ENCODE measurements around the gene SYT15.
A peak's percentile ranks its signal among the peaks of the same experiment; 100 is the strongest.
"Not testable (repeated sequence)": the region's sequence is repeated elsewhere in the genome, so short reads cannot be mapped to it uniquely, and the experiment has no call there.

Gene SYT15

GRCh38 chr10:46552526-46553237 is 26.2 kb upstream of the SYT15 start:
- DNase-seq, result no peak
- in situ Hi-C loops (cut with HindIII; ENCODE audit: low pct_ligation_motif_present, low pct_unique_long_range_greater_than_20kb, low sequenced_read_pairs), result no loop called here

DNA sequence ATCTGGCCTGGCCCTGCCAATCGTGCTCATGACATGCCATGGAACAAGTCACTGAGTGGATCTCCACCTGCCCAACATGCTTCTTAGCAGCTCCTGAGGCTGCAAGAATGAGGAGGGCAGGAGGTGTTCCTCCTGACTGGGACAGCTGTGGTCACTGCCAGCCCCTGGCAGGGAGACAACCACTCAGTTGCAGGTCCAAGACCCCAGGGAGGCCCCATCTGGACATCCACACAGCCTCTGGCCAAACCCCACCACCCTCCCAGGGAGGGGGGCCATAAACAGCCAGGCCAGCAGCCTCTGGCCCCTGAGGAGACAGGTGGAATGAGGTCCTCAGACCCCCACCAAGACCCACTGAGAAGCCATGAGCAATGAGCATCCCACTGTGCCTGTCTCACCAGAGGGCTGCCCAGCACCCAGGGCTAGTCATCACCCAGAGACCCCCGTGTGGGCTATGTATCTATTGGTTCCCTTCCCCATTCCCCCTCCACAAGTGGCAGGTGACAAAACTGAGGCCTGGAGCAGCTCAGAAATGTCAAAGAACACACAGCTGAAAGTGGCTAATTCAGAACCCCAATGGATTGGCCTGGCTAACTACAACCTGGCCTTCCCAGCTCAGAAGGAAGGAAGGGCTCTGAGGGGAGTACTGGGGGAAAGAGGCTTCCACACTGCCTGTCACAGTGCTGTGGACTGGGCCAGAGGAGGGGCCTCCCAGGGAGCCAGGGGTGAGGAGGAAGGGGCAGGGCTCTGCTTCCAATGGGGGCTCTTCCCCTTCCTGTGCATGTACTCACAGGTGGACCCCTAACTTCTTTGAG is 25.5 kb upstream of the SYT15 start:
- DNase-seq, result no peak
- in situ Hi-C loops (cut with HindIII; ENCODE audit: low pct_ligation_motif_present, low pct_unique_long_range_greater_than_20kb, low sequenced_read_pairs), result no loop called here

- DNase-seq, result no peak
- in situ Hi-C loops (cut with HindIII; ENCODE audit: low pct_ligation_motif_present, low pct_unique_long_range_greater_than_20kb, low sequenced_read_pairs), result no loop called here
Observed at GRCh38 chr10:46554166-46554781, 24.7 kb upstream of the SYT15 start.

GRCh38 chr10:46555366-46555712 is 23.6 kb upstream of the SYT15 start:
- in situ Hi-C loops (cut with HindIII; ENCODE audit: low pct_ligation_motif_present, low pct_unique_long_range_greater_than_20kb, low sequenced_read_pairs), result no loop called here

GRCh38 chr10:46555713-46556514 is 23.0 kb upstream of the SYT15 start:
- in situ Hi-C loops (cut with HindIII; ENCODE audit: low pct_ligation_motif_present, low pct_unique_long_range_greater_than_20kb, low sequenced_read_pairs), result no loop called here
- DNase-seq, result no peak

More at GRCh38 chr10:46555366-46555712, 23.6 kb upstream of the SYT15 start:
- no peak for DNase-seq

DNA sequence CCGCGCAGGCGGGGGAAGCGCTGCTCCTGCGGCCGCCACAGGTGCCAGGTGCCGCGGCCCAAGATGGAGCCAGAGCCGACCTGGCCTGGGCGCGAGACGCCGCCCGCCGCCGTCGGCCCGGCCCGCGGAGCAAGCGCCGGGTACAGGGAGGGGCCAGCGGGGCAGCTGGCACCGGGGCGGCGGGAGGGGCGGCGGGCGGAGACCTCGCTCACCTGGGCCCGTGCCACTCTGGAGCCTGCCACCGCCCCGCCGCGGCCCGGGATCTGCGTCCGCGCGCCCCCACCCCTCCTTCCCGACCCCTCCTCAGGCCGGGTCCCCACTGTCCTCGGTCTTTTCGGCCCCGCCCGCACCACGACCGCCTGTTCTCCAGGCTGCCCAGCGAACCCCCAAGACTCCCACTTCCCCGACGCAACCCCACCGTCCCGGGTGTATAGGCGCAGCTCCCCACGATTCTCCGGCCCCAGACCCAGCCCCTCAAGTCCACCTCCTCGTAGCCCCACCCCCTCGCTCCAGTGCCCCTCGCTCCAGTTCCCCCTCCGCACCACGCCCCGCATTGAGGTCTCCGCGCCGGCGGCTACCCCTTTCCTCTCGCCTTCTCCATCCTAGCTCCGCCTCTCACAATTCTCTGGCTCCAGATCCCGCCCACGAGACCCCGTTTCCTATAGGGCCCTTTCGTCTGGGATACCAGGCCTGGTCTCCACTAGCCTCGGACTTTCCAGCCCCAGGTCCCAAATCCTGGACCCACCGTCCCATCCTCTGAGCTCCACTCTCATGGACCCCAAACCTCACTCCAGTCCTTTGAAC is 22.2 kb upstream of the SYT15 start, which contains the start of gene GPRIN2:
Gene GPRIN2, minus strand, starts transcription at position 144 of the 804 bp plus-strand sequence. CDS start 5,922 bp downstream, outside the sequence.
- no peak for DNase-seq
- in situ Hi-C loops (cut with HindIII; ENCODE audit: low pct_ligation_motif_present, low pct_unique_long_range_greater_than_20kb, low sequenced_read_pairs), result no loop called here

DNA sequence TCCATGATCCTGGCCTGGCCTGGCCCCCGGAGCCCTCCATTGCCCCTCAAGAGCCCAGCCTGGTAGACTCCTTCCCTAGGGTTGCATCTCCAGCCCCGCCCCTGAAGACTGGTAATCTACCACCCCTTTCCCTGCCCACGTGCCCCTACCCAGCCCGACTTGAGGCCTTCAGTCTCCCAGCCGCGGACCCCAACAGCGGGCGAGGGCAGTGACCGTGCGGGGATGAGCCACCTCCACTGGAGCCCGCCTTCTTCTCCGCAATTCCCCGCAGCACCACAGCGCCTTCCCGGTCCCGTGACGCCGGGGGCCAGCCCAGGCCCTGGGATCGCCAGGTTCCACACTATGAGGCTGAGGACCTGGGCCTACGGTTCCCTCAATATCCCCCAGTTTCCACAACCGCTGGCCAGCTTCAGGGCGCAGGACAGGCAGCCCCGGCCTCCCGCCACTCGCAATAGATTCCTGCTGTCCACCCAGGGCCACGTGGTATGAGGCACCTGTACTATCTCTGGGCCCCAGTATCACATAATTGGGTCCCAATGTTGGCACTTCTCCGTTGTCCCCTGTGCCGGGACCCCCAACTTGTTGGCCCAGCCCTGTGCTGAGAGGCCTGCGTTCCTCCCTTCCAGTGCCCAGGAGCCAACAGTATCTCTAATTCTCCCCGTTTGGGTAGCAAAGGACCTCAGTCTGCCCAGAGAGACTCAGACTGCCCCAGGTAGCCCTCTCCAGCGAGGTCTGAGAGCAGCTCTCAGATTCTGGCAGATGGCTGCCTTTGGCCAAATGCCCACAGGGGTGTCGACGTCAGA is 21.4 kb upstream of the SYT15 start:
- in situ Hi-C loops (cut with HindIII; ENCODE audit: low pct_ligation_motif_present, low pct_unique_long_range_greater_than_20kb, low sequenced_read_pairs), result no loop called here
- DNase-seq, result no peak

GRCh38 chr10:46558122-46558391 is 20.9 kb upstream of the SYT15 start:
- no peak for DNase-seq
- in situ Hi-C loops (cut with HindIII; ENCODE audit: low pct_ligation_motif_present, low pct_unique_long_range_greater_than_20kb, low sequenced_read_pairs), result no loop called here

DNA sequence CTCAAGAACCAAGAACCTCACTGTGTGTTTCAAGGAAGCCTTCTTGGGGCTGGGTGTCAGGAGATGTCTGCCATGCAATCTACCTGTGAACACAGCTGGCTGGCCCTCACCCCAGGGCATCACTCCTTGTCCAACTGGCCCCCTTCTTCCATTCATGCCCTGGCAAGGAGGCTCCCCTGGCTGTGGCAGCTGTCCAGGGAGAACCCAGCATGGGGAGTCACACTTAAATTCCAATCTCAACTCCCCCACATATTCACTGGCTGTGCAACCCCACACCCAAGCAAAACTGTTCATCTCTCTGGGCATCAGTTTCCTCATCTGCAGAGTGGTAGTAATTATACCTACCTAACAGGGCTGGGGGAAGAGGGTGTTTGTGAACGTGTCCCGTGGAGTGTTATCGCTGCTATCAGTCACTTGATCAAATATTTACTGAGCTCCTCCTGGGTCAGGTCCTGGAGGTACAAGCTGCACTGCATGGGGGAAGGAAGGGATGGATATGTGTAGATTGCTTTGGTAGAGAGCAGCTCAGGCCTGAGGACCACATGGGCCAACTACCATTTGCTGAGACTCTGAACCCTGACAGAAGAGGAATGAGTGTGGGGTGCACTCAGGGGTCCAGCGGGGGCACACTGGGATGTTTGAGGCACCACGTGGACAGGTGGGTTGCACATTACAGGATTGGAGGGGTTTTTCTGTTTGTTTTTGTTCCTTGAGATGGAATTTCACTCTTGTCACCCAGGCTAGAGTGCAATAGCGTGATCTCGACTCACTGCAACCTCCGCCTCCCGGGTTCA is 20.3 kb upstream of the SYT15 start:
- in situ Hi-C loops (cut with HindIII; ENCODE audit: low pct_ligation_motif_present, low pct_unique_long_range_greater_than_20kb, low sequenced_read_pairs), result no loop called here
- DNase-seq, result no peak

DNA sequence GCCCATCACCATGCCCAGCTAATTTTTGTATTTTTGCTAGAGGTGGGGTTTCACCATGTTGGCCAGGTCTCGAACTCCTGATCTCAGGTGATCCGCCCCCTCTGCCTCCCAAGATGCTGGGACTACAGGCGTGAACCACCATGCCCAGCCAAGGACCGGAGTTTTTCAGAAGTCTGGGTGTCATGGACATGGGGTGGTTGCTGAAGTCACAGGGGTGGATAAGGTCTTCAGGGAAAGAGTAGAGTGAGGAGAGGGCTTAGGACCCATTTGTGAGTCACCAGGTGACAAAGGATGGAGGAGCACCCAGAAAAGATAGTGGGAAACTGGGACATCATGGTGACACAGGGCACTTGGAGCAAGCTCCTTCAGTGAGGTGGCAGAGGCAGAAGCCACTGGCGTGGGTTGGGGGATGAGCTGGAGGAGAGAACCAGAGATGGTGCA is 19.7 kb upstream of the SYT15 start:
- in situ Hi-C loops (cut with HindIII; ENCODE audit: low pct_ligation_motif_present, low pct_unique_long_range_greater_than_20kb, low sequenced_read_pairs), result no loop called here
- DNase-seq, result no peak

DNA sequence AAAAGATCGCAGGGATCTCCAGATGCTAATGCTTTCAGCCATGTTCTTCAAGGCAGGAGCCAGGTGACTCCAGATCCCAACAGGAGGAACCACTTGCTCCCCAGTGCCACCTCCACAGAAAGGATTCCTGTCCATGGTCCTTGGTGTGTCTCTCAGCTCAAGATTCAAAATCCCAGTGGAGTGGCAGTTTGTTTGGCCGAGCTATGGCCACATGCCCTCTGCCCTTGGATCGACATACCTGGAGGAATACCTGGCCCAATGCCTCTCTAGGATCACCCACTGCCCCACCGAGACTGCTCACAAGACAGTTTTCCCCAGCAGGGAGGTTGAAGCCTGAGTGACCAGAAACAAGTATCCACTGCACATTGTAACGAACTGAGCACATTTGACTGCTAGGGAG is 18.5 kb upstream of the SYT15 start:
- in situ Hi-C loops (cut with HindIII; ENCODE audit: low pct_ligation_motif_present, low pct_unique_long_range_greater_than_20kb, low sequenced_read_pairs), result no loop called here
- DNase-seq, result no peak

- no peak for DNase-seq
- in situ Hi-C loops (cut with HindIII; ENCODE audit: low pct_ligation_motif_present, low pct_unique_long_range_greater_than_20kb, low sequenced_read_pairs), result no loop called here
Observed at GRCh38 chr10:46560952-46561351, 18.0 kb upstream of the SYT15 start.

GRCh38 chr10:46565591-46566332 is 13.2 kb upstream of the SYT15 start:
- in situ Hi-C loops (cut with HindIII; ENCODE audit: low pct_ligation_motif_present, low pct_unique_long_range_greater_than_20kb, low sequenced_read_pairs), result not testable (repeated sequence)
- DNase-seq, result peak; percentile 77

DNA sequence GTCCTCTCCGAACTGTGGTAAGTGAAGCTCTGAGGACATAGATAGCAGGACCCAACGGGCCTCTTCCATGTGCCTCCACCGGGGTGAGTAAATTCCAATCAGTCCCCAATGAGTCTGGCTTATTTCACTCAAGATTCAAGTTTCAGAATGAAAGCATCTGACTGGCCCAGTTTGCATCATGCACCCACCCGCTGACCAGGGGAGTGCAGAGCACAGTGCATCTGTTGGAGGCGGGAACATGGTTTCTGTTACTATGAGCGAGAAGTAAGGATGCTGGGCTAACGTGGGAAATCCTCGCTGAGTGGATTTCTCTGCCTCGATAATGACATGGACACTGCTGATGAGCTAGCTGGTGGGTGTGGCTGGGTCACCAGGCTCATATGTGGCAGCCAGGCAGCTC is 11.8 kb upstream of the SYT15 start:
- in situ Hi-C loops (cut with HindIII; ENCODE audit: low pct_ligation_motif_present, low pct_unique_long_range_greater_than_20kb, low sequenced_read_pairs); DNase-seq: not testable (repeated sequence)

- in situ Hi-C loops (cut with HindIII; ENCODE audit: low pct_ligation_motif_present, low pct_unique_long_range_greater_than_20kb, low sequenced_read_pairs); DNase-seq: not testable (repeated sequence)
Observed at GRCh38 chr10:46570655-46571054, 8.3 kb upstream of the SYT15 start.

DNA sequence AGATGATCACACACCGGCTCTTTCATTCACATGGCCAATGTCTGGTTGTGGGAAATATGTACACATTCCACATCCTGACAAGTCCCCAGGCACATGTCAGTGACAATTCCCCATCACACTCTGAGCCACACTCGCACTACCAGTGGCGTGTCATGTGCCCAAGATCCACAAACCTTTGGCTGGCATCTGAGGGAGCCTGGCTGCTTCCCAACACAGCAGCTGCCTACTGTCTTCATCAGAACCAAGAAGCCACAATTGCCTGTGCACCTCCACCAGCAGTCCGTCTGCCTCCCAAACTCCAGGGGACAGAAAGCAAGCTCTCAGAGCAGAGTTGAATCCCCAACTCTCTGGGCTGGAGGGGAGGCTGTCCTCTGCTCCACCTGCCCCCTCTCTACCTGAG is 6.2 kb upstream of the SYT15 start:
- DNase-seq; in situ Hi-C loops (cut with HindIII; ENCODE audit: low pct_ligation_motif_present, low pct_unique_long_range_greater_than_20kb, low sequenced_read_pairs): not testable (repeated sequence)
